Measurements from ENCODE around the gene COPS9.

Gene COPS9

DNA sequence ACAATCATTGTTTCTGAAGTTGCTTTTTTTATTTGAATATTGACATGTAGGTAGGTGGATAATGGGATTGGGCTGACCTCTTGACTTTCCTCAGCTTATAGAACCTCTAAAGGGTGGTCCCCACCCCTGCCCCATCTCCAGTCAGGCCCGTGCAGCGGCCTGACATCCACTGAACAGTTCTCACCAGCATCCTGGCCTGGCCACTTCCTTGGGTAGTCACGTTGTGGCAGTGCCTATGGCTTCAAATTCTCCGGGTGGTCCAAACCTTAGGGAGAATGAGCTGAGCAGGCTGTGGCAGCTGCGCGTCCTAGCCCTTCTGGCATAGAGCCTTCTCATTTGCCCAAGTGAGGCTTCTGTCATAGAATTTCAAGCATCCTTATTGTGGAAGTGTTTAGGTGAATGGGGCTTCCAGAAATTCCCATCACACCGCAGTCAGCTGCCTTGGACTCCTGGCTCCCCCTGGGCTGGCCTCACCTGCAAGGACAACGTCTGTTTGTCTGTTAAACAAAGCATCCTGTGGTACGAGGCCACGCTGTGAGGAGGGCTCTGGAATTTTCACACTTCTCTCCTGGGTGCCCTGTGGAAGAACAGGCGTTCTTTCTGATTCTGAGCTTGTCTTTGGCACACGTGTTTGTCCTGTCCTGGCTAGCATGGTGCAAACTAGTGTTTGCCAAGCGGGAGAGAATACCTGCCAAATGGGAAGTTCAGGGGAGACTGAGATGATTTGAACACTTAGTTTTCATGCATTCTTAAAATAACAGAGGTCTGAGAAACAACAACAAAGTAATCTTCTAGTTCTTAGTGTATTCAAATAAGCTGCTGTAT is 36.2 kb upstream of the COPS9 start:
- H3K9ac ChIP-seq (ENCODE audit: low read length in 2 of 2): no peak overlapping the region
- peaks cover 2 to 3% of the 10 kb centered on the region in 2 donors for H3K9me3 ChIP-seq (ENCODE audit: control insufficient read depth in 2 of 2, low read length in 2 of 2)
- peaks cover 9% of the 10 kb centered on the region in 2 donors for H3K27me3 ChIP-seq (ENCODE audit: control insufficient read depth in 1 of 2, insufficient read depth in 2 of 2, low read length in 2 of 2)
- no peak overlapping the region for H3K27ac ChIP-seq (ENCODE audit: low read length)
- H3K36me3 ChIP-seq (ENCODE audit: control insufficient read depth in 2 of 2, insufficient read depth in 2 of 2, low read length in 2 of 2): no peaks in the 10 kb centered on the region
- H3K4me3 ChIP-seq (ENCODE audit: low read length in 2 of 2): no peak overlapping the region
- no peaks in the 10 kb centered on the region for H3K4me1 ChIP-seq (ENCODE audit: control insufficient read depth, insufficient read depth, low read length)

DNA sequence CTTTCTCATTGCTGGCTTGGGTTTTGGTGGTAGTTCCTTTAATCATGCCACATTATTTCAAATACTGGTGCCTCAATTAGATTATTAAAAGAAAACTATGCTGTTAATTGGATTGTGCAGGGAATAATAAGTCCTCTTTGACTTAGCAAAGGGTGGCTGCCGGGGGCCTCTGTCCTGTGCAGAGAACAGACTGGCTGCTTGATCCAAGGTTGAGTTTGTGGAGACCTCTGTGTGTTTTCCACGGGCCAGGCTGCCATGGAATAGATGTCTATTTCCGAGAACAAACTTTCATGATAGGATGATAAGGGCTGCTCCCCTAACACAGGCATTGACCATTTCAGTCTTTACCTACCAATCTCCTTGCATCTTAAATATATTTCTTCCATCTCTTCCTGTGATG is 34.8 kb upstream of the COPS9 start:
- peaks cover 7 to 9% of the 10 kb centered on the region in 2 donors for H3K27me3 ChIP-seq (ENCODE audit: control insufficient read depth in 1 of 2, insufficient read depth in 2 of 2, low read length in 2 of 2)
- no peak overlapping the region for H3K9ac ChIP-seq (ENCODE audit: low read length in 2 of 2)
- no peak overlapping the region for H3K4me3 ChIP-seq (ENCODE audit: low read length in 2 of 2)
- no peaks in the 10 kb centered on the region for H3K4me1 ChIP-seq (ENCODE audit: control insufficient read depth, insufficient read depth, low read length)
- peaks cover 2 to 3% of the 10 kb centered on the region in 2 donors for H3K9me3 ChIP-seq (ENCODE audit: control insufficient read depth in 2 of 2, low read length in 2 of 2)
- no peak overlapping the region for H3K27ac ChIP-seq (ENCODE audit: low read length)
- no peaks in the 10 kb centered on the region for H3K36me3 ChIP-seq (ENCODE audit: control insufficient read depth in 2 of 2, insufficient read depth in 2 of 2, low read length in 2 of 2)

DNA sequence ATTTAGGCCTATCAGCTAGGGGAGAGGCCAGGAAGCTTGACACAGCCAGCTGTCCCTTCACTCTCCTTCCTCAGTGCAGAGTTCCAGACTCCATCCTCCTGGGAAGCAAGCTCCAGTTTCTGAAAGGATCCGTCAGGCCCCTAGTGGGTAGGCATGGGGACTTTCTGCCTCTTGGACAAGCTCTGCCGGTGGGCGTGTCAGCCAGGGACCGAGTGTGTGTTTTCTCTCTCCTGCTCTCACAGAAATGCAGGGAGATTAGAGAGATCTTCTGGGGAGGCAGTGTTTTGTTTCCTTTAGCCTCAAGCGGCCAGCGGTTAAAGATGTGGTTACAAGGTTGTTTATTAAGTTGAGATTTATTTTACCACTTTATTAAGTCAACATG is 34.2 kb upstream of the COPS9 start:
- no peak overlapping the region for H3K27ac ChIP-seq (ENCODE audit: low read length)
- no peak overlapping the region for H3K4me3 ChIP-seq (ENCODE audit: low read length in 2 of 2)
- peaks cover 2 to 3% of the 10 kb centered on the region in 2 donors for H3K9me3 ChIP-seq (ENCODE audit: control insufficient read depth in 2 of 2, low read length in 2 of 2)
- no peaks in the 10 kb centered on the region for H3K4me1 ChIP-seq (ENCODE audit: control insufficient read depth, insufficient read depth, low read length)
- peaks cover 7 to 9% of the 10 kb centered on the region in 2 donors for H3K27me3 ChIP-seq (ENCODE audit: control insufficient read depth in 1 of 2, insufficient read depth in 2 of 2, low read length in 2 of 2)
- no peak overlapping the region for H3K9ac ChIP-seq (ENCODE audit: low read length in 2 of 2)
- no peaks in the 10 kb centered on the region for H3K36me3 ChIP-seq (ENCODE audit: control insufficient read depth in 2 of 2, insufficient read depth in 2 of 2, low read length in 2 of 2)

DNA sequence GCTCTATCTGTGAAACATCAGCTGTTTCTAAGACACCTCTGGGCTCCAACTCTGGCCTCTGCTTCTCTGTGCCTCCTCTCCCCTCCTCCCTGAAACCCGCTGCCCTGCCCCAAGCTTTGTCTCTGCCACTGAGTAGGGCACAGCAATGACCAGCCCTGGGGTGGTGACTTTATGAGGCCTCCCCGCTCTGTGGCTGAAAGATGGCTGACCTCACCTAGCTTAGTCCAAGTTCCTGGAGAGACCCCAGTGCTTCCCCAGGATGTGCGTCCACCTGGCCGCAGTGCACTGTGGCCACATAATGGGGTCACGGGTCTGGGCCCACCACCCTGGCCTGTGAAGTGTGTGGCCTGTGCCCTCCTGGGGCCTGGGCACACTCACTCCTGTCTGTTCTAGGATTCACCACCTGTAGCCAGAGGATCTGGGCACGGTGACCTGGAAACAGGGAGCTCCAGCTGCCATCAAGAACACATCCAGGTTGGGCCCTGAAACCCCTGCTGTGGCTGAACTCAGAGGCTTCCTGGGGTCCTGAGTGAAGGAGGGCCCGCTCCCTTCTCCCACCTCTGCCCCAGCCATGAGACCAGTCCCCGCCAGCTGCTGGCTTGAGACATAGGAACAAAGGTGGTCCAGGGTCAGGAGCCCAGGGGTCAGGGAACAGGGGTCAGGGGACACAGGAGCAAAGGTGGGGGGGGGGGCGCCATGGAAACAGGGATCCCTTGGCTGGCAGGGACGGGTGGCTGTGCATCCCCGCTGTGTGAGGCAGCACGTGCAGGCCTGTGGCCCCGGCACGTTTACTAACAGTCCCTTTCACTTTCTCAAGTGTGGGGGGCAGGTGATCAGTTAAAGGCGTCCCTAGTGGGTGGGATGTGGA is 33.6 kb upstream of the COPS9 start:
- Histone ChIP-seq H3K9ac (ENCODE audit: low read length in 2 of 2) (no peak overlapping the region), H3K27me3 (ENCODE audit: control insufficient read depth in 1 of 2, insufficient read depth in 2 of 2, low read length in 2 of 2) (peaks cover 7 to 9% of the 10 kb centered on the region in 2 donors), H3K27ac (ENCODE audit: low read length) (no peak overlapping the region), H3K36me3 (ENCODE audit: control insufficient read depth in 2 of 2, insufficient read depth in 2 of 2, low read length in 2 of 2) (no peaks in the 10 kb centered on the region), H3K4me3 (ENCODE audit: low read length in 2 of 2) (no peak overlapping the region), H3K4me1 (ENCODE audit: control insufficient read depth, insufficient read depth, low read length) (no peaks in the 10 kb centered on the region), H3K9me3 (ENCODE audit: control insufficient read depth in 2 of 2, low read length in 2 of 2) (peaks cover 2 to 3% of the 10 kb centered on the region in 2 donors)

DNA sequence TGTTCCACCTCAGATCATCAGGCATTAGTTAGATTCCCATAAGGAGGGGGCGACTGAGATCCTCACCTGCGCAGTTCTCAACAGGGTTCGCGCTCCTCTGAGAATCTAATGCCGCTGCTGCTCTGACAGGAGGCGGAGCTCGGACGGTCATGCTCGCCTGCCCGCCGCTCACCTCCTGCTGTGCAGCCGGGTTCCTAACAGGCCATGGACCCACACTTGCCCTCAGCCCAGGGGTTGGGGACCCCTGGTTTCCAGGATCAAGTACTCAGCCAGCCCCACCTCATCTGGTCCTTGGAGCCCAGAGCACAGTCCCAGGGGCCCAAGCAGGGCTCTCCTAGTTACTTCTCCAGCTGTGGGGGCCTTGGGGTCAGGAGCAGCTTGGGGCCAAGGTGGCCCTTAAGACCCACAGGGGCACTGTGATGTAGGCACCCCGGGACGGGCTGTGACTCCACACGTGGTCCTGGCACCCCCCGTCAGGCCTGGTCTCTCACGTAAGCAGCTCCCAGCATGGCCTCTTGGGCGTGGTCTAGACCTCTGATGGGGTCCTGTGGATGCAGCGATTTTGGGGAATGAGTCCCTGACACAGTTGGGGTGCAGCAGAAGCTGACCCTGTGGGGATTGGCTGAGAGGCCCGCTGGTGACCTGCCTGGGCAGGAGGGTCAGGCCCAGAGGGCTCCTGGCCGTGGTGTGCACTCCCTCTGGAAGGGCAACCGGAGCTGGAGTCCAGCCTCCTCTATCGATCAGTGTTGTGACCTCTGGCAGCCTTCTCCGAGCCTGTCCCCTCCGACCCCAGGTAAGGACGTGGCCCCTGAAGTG is 32.6 kb upstream of the COPS9 start:
- Histone ChIP-seq H3K36me3 (ENCODE audit: control insufficient read depth in 2 of 2, insufficient read depth in 2 of 2, low read length in 2 of 2) (no peaks in the 10 kb centered on the region), H3K9ac (ENCODE audit: low read length in 2 of 2) (no peak overlapping the region), H3K4me1 (ENCODE audit: control insufficient read depth, insufficient read depth, low read length) (no peaks in the 10 kb centered on the region), H3K27me3 (ENCODE audit: control insufficient read depth in 1 of 2, insufficient read depth in 2 of 2, low read length in 2 of 2) (peaks cover under 1 to 5% of the 10 kb centered on the region in 2 donors), H3K4me3 (ENCODE audit: low read length in 2 of 2) (no peak overlapping the region), H3K9me3 (ENCODE audit: control insufficient read depth in 2 of 2, low read length in 2 of 2) (no peaks in the 10 kb centered on the region), H3K27ac (ENCODE audit: low read length) (no peak overlapping the region)

DNA sequence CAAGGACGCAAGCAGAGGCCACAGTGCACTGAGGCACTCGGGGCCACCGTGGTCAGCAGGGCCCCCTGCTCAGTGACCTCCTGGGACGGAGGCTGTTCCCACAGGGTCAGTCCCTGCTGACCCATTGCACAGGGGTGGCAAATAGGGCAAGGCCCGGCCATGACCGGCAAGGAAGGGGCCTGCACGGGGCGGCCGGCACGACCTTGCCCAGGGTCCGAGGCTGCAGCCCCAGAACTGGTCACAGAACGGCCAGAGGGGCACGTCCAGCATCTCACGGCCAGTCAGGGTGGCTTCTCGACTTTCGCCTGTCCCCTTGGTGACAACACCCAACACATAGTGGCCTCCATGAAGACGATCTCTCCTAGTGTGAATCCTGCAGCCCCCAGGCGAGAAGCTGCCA is 31.9 kb upstream of the COPS9 start:
- Histone ChIP-seq H3K4me3 (ENCODE audit: low read length in 2 of 2) (no peak overlapping the region), H3K4me1 (ENCODE audit: control insufficient read depth, insufficient read depth, low read length) (no peaks in the 10 kb centered on the region), H3K9me3 (ENCODE audit: control insufficient read depth in 2 of 2, low read length in 2 of 2) (no peaks in the 10 kb centered on the region), H3K27ac (ENCODE audit: low read length) (no peak overlapping the region), H3K27me3 (ENCODE audit: control insufficient read depth in 1 of 2, insufficient read depth in 2 of 2, low read length in 2 of 2) (peaks cover under 1 to 5% of the 10 kb centered on the region in 2 donors), H3K9ac (ENCODE audit: low read length in 2 of 2) (no peak overlapping the region), H3K36me3 (ENCODE audit: control insufficient read depth in 2 of 2, insufficient read depth in 2 of 2, low read length in 2 of 2) (no peaks in the 10 kb centered on the region)

DNA sequence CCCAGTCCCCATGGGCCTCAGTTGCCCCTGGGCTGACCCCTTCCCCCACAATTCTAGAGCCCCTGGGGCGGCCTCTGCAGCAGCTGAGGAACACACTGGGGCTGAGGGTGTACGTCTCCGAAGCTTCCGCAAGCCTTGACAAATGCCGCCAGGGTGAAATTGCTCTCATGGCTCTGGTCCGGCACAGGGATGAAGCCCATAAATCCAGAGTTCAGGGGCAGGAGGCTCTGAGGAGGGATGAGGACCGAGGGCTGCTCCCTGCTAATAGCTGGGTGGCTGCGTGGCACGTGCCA is 31.4 kb upstream of the COPS9 start:
- H3K27ac ChIP-seq (ENCODE audit: low read length): no peak overlapping the region
- peaks cover 2 to 5% of the 10 kb centered on the region in 2 donors for H3K27me3 ChIP-seq (ENCODE audit: control insufficient read depth in 1 of 2, insufficient read depth in 2 of 2, low read length in 2 of 2)
- H3K9ac ChIP-seq (ENCODE audit: low read length in 2 of 2): no peak overlapping the region
- H3K4me1 ChIP-seq (ENCODE audit: control insufficient read depth, insufficient read depth, low read length): no peaks in the 10 kb centered on the region
- no peak overlapping the region for H3K4me3 ChIP-seq (ENCODE audit: low read length in 2 of 2)
- H3K36me3 ChIP-seq (ENCODE audit: control insufficient read depth in 2 of 2, insufficient read depth in 2 of 2, low read length in 2 of 2): no peaks in the 10 kb centered on the region
- no peaks in the 10 kb centered on the region for H3K9me3 ChIP-seq (ENCODE audit: control insufficient read depth in 2 of 2, low read length in 2 of 2)

DNA sequence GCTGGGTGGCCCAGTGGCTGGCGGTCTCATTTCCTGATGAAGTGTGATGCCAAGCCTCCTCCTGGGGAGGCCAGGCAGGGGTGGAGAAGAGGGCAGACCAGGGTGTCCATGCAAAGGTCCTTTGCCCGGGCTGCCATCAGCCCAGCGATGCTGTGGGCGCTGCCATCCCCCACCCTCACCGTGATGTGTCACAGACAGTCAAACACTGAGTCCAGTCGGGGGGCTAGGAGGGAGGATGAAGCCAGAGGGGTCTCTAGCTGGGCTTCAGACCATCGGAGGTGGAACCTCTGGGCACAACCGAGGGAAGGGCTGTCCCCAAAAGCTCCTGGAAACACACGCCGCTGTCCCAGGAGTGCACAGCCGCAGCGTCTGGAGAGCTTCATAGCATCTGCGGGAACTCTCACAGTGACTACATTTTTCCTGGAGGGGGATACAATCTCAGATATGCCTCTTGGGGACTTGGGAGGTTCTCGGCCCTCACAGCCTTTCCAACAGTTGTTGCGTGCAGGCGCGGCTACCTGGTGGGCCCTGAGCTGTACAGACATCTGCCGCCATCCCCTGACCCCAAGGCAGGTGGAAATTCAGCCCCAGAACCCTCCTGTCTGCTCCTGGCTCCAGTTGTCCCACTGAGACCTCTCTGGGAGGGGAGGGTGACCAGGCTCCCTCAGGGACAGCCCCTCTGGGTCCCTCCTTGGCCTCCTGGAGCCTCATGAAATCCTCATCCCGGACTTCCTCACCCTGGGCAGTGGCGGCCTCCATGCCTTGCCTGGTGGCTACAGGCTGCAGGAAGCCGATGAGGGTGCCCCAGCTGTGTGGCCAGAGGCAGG is 30.9 kb upstream of the COPS9 start:
- no peaks in the 10 kb centered on the region for H3K4me1 ChIP-seq (ENCODE audit: control insufficient read depth, insufficient read depth, low read length)
- peaks cover 2 to 4% of the 10 kb centered on the region in 2 donors for H3K27me3 ChIP-seq (ENCODE audit: control insufficient read depth in 1 of 2, insufficient read depth in 2 of 2, low read length in 2 of 2)
- H3K27ac ChIP-seq (ENCODE audit: low read length): no peak overlapping the region
- H3K36me3 ChIP-seq (ENCODE audit: control insufficient read depth in 2 of 2, insufficient read depth in 2 of 2, low read length in 2 of 2): no peaks in the 10 kb centered on the region
- H3K9me3 ChIP-seq (ENCODE audit: control insufficient read depth in 2 of 2, low read length in 2 of 2): no peaks in the 10 kb centered on the region
- H3K9ac ChIP-seq (ENCODE audit: low read length in 2 of 2): no peak overlapping the region
- no peak overlapping the region for H3K4me3 ChIP-seq (ENCODE audit: low read length in 2 of 2)

DNA sequence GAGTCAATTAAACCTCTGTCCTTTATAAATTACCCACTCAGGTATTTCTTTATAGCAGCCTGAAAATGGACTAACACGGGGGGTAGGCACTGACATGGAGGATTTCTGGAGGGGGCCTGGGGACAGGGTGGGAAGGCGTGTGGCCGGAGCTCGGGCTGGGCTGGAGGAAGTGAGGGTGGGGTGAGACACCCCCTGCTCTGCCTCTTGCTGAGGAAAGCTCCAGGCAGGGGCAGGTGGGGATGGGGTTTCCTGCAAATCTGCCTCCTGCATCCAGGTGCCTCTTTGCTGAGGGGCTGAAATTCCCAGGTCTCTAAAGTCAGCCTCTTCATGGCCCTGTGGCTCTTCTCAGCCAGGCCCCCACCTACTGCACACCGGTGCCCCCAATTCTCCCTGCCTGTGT is 30.1 kb upstream of the COPS9 start:
- Histone ChIP-seq H3K27me3 (ENCODE audit: control insufficient read depth in 1 of 2, insufficient read depth in 2 of 2, low read length in 2 of 2) (peaks cover 2 to 3% of the 10 kb centered on the region in 2 donors), H3K9me3 (ENCODE audit: control insufficient read depth in 2 of 2, low read length in 2 of 2) (no peaks in the 10 kb centered on the region), H3K4me1 (ENCODE audit: control insufficient read depth, insufficient read depth, low read length) (no peaks in the 10 kb centered on the region), H3K27ac (ENCODE audit: low read length) (no peak overlapping the region), H3K36me3 (ENCODE audit: control insufficient read depth in 2 of 2, insufficient read depth in 2 of 2, low read length in 2 of 2) (no peaks in the 10 kb centered on the region), H3K4me3 (ENCODE audit: low read length in 2 of 2) (no peak overlapping the region), H3K9ac (ENCODE audit: low read length in 2 of 2) (no peak overlapping the region)

DNA sequence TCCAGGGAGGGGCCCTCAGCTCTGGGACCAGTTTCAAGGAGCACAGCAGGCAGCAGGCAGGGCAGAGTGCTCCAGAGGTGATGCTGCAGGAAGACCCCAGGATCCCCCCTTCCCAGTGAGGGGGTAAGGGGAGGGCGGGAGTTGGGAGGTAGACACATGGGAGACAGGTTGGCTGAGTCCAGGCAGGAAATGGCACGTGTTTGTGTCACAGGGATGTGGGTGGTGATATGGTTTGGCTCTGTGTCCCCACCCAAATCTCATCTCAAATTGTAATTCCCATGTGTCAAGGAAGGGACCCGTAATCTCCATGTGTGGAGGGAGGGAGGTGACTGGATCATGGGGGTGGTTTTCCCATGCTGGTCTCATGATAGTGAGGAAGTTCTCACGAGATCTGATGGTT is 29.6 kb upstream of the COPS9 start:
- Histone ChIP-seq H3K4me3 (ENCODE audit: low read length in 2 of 2) (no peak overlapping the region), H3K27ac (ENCODE audit: low read length) (no peak overlapping the region), H3K36me3 (ENCODE audit: control insufficient read depth in 2 of 2, insufficient read depth in 2 of 2, low read length in 2 of 2) (no peaks in the 10 kb centered on the region), H3K27me3 (ENCODE audit: control insufficient read depth in 1 of 2, insufficient read depth in 2 of 2, low read length in 2 of 2) (peaks cover 2 to 3% of the 10 kb centered on the region in 2 donors), H3K9me3 (ENCODE audit: control insufficient read depth in 2 of 2, low read length in 2 of 2) (no peaks in the 10 kb centered on the region), H3K9ac (ENCODE audit: low read length in 2 of 2) (no peak overlapping the region), H3K4me1 (ENCODE audit: control insufficient read depth, insufficient read depth, low read length) (no peaks in the 10 kb centered on the region)
